HG02642 (cell line): ENCODE data around the gene PPP1R2.

Source experiments
- ATAC-seq: cut with Tn5 transposase; IDR thresholded peaks from one replicate; pipeline ENCODE4 v1.9.1; 2021; ENCODE audit warnings: mild to moderate bottlenecking; ENCODE audit not compliant: unreplicated experiment, poor library complexity

Gene PPP1R2

DNA sequence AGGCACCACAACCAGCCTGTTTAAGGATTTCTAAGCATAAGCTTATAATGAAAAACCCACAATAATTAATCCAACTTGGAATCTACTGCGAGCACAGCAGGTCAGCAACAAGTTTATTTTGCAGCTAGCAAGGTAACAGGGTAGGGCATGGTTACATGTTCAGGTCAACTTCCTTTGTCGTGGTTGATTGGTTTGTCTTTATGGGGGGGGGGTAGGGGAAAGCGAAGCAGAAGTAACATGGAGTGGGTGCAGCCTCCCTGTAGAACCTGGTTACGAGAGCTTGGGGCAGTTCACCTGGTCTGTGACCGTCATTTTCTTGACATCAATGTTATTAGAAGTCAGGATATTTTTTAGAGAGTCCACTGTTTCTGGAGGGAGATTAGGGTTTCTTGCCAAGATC is 25.5 kb upstream of the PPP1R2 start:
- ATAC-seq, result no peak

DNA sequence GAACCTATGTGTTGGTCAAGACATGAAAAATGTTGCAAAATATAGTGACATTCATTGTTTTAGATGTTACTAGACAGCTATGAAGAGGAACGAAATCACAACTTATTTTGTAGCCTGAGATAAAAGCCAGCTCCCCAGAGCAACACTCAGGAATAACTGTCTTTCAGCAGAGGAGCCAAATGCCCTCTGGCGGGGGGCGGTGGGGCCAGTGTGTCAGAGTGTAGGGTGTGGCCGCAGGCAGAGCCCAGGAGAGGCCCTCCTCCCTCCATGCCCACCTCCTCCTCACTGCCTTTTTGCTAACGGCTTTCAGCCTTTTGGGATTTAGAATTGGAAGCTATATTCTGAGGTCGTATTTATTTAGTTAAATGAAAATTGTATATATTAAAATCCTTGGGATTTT is 23.7 kb upstream of the PPP1R2 start:
- no peak for ATAC-seq

GRCh38 chr3:195565716-195566115 is 22.6 kb upstream of the PPP1R2 start:
- no peak for ATAC-seq

GRCh38 chr3:195563317-195563716 is 20.2 kb upstream of the PPP1R2 start:
- ATAC-seq, result no peak

DNA sequence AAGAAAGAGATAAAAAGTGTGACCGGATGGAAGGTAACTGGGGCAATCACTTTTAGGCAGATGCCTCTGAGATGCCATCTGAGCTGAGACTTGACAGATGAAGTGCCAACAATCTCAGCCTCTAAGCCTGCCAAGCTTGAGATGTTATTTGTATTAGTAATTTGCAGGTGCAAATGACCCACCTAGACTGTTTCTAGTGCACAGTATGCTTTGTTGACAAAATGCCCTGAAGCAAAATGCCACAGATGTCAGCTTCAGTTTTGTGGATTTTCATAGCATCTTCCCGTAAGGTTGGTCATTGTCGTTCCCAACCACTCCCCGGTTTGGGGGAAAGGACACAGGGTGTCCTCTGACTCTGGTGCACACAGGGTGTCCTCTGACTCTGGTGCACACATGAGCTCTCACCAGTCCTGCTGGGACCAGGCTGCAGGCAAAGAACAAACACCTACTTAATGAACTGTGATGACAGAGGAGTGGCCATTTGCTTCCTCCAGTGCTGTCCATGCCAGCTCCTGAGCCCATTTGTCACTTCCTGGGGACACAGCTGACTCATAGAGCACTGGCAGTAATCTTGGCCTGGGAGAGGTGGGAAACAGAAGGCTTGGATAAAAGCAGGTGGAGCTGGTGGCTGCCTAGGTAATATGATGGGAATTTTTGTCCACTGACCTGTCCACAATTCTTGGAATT is 16.7 kb upstream of the PPP1R2 start:
- no peak for ATAC-seq

DNA sequence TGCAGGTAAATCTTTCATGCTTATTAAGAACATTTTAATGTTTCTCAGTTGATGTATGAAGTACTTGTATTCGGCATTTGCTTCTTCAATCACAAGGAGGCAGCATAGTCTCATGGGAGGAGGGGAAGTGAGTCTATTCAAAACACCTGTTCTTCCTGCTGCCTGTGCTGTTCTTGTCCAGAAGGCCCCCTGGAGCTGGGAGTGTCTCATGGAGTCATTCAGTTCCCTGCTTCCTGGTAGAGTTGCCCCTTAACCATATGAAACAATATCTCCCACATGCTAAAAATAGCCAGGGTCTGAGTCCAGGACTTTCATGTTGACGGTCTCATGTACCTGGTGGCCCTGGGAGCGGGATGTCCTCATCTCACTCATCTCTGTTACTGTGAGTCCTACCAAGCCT is 15.5 kb upstream of the PPP1R2 start:
- ATAC-seq, result no peak

DNA sequence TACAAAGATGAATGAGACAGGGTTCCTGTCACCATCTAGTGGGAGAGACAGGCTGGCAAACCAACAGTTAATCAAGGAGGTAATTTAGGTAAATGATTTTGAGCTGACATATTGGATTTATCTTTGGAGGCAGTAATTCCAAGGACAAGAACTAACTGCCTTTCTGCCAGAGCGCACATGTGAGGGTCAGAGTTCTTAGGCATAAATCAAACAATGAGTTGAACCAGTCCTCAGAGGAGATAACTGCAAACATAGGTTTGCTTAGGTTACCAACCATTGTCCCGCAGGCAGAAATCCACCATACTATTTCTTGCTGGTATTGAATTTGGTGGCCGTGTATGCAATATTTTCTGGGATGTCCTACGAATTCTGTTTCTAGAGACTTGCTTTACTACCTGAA is 14.2 kb upstream of the PPP1R2 start:
- no peak for ATAC-seq

GRCh38 chr3:195556390-195556789 is 13.3 kb upstream of the PPP1R2 start:
- no peak for ATAC-seq

GRCh38 chr3:195555110-195555509 is 12.0 kb upstream of the PPP1R2 start:
- no peak for ATAC-seq

GRCh38 chr3:195554458-195554857 is 11.3 kb upstream of the PPP1R2 start:
- no peak for ATAC-seq

DNA sequence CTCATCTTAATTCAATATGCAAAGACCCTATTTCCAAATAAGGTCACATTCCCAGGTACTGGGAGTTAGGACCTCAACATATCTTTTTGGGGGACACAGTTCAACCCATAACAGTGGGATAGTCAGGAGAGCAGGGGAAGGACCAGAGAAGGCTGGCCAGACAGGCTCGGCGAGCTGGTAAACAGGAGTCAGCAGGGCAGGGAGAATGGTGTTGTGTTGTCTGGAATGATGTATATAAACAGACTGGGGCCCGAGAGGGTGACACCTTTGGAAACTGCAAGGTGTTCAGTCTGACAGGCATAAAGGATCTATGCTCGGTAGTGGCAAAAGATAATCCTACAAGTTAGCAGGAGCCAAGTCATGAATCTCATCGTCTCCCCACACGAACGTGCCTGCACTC is 10.1 kb upstream of the PPP1R2 start:
- ATAC-seq, result no peak

- ATAC-seq, result no peak
Observed at GRCh38 chr3:195551381-195551978, 8.4 kb upstream of the PPP1R2 start.

DNA sequence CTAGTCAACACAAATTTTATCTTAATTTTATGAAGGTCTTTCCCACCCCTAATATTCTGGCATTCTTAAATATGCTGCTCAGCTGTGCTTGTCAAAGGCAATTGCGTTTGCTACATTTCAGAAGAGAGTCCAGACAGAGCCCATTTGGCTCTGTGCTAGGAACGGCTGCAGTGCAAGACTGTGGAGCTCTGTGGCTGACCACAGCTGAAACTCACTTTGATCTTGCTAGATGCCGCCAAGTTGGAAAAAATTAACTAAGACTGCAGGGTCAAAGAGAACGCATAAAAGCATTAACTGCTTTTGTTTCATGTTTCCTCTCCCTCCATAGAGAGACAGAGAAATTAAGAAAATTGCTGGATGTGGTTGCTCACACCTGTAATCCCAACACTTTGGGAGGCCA is 7.6 kb upstream of the PPP1R2 start:
- ATAC-seq, result peak; percentile 43

DNA sequence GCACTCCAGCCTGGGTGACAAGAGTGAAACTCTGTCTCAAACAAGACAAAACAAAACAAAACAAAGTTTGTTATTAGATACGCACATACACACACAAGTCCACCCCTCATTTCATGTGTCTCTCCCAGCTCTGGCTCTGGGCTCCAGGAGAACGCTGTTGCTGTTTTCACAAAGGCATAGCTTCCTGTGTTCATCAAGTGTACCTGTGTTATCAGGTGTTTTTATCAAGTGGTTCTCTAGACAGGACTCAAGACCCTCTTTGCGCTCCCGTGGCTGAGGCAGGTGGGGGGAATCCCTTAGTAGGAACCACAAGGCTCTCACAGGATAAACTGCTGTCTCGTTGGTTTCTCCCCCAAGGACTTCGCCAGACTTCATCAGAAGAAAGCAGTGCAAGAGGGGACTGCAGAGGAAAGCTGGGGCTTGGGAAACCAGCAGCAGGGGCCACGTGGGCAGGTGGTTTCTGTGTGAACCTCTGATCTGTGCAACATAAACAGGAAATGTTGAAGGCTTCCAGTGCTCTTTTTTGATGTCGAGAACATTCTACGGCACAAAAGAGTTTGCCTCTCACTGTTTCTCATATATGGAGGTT is 6.9 kb upstream of the PPP1R2 start:
- peak; percentile 70 for ATAC-seq

DNA sequence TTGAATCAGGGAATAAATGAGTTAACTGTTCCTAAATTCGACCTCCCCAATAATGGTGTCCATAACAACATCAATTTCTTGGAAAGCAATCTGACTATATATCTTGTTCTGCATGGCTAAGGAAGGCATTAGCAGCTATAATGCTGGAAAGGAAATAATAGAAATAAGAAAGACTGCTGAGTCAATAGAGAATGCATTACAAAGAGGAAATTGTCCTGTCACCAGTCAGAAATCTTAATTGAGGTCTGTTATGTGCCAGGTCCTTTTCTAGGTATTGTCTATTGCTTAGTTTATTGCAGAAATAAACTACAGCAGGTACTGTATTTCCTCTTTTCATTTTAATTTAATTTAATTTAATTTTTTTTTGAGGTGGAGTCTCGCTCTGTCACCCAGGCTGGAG is 5.9 kb upstream of the PPP1R2 start:
- no peak for ATAC-seq

DNA sequence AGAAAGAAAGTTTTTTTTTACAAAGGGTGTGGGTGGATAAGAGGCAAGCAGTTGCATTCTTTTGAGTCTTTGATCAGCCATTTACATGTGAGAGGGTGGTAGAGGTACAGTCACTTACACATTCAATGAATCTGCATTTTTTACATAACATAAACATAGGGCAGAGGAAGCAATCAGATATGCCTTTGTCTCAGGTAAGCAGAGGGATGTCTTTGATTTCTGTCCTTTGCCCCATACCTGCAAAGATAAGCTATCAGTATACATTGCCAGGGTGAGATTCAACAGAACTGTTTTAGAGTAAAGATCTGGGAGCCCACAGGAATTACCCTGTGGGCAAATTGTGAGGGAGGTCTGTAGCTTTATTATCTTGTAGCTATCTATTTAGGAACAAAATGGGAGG is 5.4 kb upstream of the PPP1R2 start:
- ATAC-seq, result no peak

- no peak for ATAC-seq
Observed at GRCh38 chr3:195548006-195548405, 4.9 kb upstream of the PPP1R2 start.

- ATAC-seq, result no peak
Observed at GRCh38 chr3:195546130-195546560, 3.0 kb upstream of the PPP1R2 start.

DNA sequence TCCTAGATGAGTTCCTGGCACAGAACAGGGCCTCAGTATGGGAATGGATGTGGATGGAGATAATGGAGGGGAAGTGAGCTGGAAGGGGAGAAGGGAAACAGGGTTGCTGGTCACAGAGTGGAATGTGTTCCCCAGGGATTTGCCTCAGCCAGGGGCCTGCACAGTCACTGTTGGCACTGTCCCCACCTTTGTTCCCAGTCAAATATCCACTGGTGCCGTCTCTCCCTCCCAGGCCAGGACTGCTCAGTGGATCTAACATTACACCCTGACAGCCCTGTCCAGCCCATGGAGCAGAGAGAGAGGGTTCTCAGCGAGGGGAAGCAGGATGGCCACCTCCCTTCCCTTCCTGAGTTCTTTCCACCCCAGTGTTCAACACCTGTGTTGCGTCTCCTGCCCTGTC is 1.5 kb upstream of the PPP1R2 start:
- no peak for ATAC-seq

DNA sequence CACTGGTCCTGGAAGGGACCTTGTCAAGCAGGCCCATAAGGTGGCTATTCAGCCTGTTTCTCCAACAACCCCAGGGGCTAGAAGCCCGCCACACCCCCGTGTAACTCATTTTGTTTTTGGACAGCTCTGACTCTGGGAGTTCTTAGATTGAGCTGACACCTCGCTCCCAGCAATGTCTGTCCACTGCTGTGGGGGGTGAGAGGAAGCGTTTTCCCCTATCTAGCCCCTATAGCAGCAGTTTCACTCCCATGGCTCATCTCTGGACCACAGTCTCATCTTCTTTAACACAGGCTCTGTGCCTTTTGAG is 1.1 kb upstream of the PPP1R2 start:
- no peak for ATAC-seq

GRCh38 chr3:195543500-195544229 is 540 bp upstream of the PPP1R2 start:
- ATAC-seq, result peak; percentile 7

GRCh38 chr3:195542316-195542697 is 818 bp downstream of the PPP1R2 start:
- ATAC-seq, result no peak
